WTC11 (cell line): Measurements from ENCODE around the gene NOL9. TPM values are rescaled to one million over a fixed set of nuclear protein-coding genes. Genes with fewer than 3 reads are reported as not detected.
"Not testable (repeated sequence)": the region's sequence is repeated elsewhere in the genome, so short reads cannot be mapped to it uniquely, and the experiment has no call there.

ENCODE experiments used
- ATAC-seq: fragments of 200-7000 bp; cut with Tn5 transposase; 2 replicates; pipeline ENCODE4 v1.10.0; 2021; ENCODE audit warnings: mild to moderate bottlenecking, moderate library complexity
- CTCF ChIA-PET: fragments of 300-600 bp; sonication (Branson Sonifier 250); formaldehyde crosslinking; loops from one replicate; lab custom pipeline; 2021; ENCODE audit warnings: antibody characterized with exemption; lab: Charles Lee
- POLR2A ChIA-PET: fragments of 350-600 bp; sonication (Branson Sonifier 250); formaldehyde crosslinking; loops from one replicate; lab custom pipeline; 2021; ENCODE audit warnings: antibody characterized with exemption; lab: Charles Lee
- DNase-seq: peaks from one replicate; pipeline ENCODE4 v3.0.0; 2021; ENCODE audit warnings: low spot score
- H3K27ac Mint-ChIP-seq: 2 replicates; pipeline ENCODE4 v1.8.0; 2021; ENCODE audit warnings: mixed read lengths
- H3K27me3 Mint-ChIP-seq: 2 replicates; pipeline ENCODE4 v1.8.0; 2021; ENCODE audit warnings: low read depth, mild to moderate bottlenecking, moderate library complexity, mixed read lengths
- H3K36me3 Mint-ChIP-seq: 2 replicates; pipeline ENCODE4 v1.8.0; 2021; ENCODE audit warnings: mixed read lengths
- H3K4me1 Mint-ChIP-seq: 2 replicates; pipeline ENCODE4 v1.8.0; 2022; ENCODE audit warnings: mixed read lengths
- H3K4me3 Mint-ChIP-seq: 2 replicates; pipeline ENCODE4 v1.8.0; 2021; ENCODE audit warnings: mild to moderate bottlenecking, moderate library complexity, mixed read lengths
- H3K9me3 Mint-ChIP-seq: 2 replicates; pipeline ENCODE4 v1.8.0; 2021; ENCODE audit warnings: mixed read lengths
- ESRRA ChIP-seq: sonication (generic); formaldehyde crosslinking; IDR thresholded peaks from 2 replicates; pipeline ENCODE4 v1.8.1; 2022; ENCODE audit warnings: mild to moderate bottlenecking, missing genetic modification reagents, borderline replicate concordance
- FOXJ3 ChIP-seq: sonication (generic); formaldehyde crosslinking; IDR thresholded peaks from 2 replicates; pipeline ENCODE4 v1.9.0; 2021; ENCODE audit warnings: missing genetic modification reagents, mild to moderate bottlenecking, borderline replicate concordance
- FOXP4 ChIP-seq: sonication (generic); formaldehyde crosslinking; IDR thresholded peaks from 2 replicates; pipeline ENCODE4 v1.8.0; 2022; ENCODE audit warnings: mild to moderate bottlenecking, missing genetic modification reagents
- MYBL2 ChIP-seq: sonication (generic); formaldehyde crosslinking; IDR thresholded peaks from 2 replicates; pipeline ENCODE4 v1.8.1; 2023; ENCODE audit warnings: mild to moderate bottlenecking, moderate library complexity, missing genetic modification reagents
- NFATC4 ChIP-seq: fragments of 250-450 bp; sonication (Bioruptor Pico); IDR thresholded peaks from 2 replicates; pipeline ENCODE4 v1.9.0; 2021; ENCODE audit warnings: mild to moderate bottlenecking
- NFE2L1 ChIP-seq: sonication (generic); formaldehyde crosslinking; IDR thresholded peaks from 2 replicates; pipeline ENCODE4 v1.8.1; 2023; ENCODE audit warnings: missing genetic modification reagents
- NR1H2 ChIP-seq: sonication (generic); formaldehyde crosslinking; IDR thresholded peaks from 2 replicates; pipeline ENCODE4 v1.9.0; 2021; ENCODE audit warnings: mild to moderate bottlenecking, moderate library complexity, missing genetic modification reagents
- NR2C2 ChIP-seq: sonication (generic); formaldehyde crosslinking; IDR thresholded peaks from 2 replicates; pipeline ENCODE4 v1.8.0; 2022; ENCODE audit warnings: mild to moderate bottlenecking, missing genetic modification reagents
- PRRX2 ChIP-seq: fragments of 250-450 bp; sonication (Bioruptor Pico); IDR thresholded peaks from 2 replicates; pipeline ENCODE4 v1.8.0; 2021; ENCODE audit warnings: mild to moderate bottlenecking
- SMAD4 ChIP-seq: sonication (generic); formaldehyde crosslinking; IDR thresholded peaks from 2 replicates; pipeline ENCODE4 v1.8.0; 2022; ENCODE audit warnings: mild to moderate bottlenecking, missing genetic modification reagents
- SP1 ChIP-seq: sonication (generic); formaldehyde crosslinking; conservative IDR thresholded peaks from 2 replicates; pipeline ENCODE4 v1.8.1; 2022; ENCODE audit warnings: missing genetic modification reagents
- ZNF219 ChIP-seq: sonication (generic); formaldehyde crosslinking; IDR thresholded peaks from 2 replicates; pipeline ENCODE4 v1.8.0; 2023; ENCODE audit warnings: missing genetic modification reagents, mild to moderate bottlenecking, borderline replicate concordance
- ZNF317 ChIP-seq: sonication (generic); formaldehyde crosslinking; IDR thresholded peaks from 2 replicates; pipeline ENCODE4 v1.8.1; 2023; ENCODE audit warnings: low read depth, mild to moderate bottlenecking, moderate library complexity, missing genetic modification reagents, borderline replicate concordance
- ZNF512 ChIP-seq: sonication (generic); formaldehyde crosslinking; IDR thresholded peaks from 2 replicates; pipeline ENCODE4 v1.8.1; 2022; ENCODE audit warnings: missing genetic modification reagents, borderline replicate concordance
- ZNF532 ChIP-seq: fragments of 250-450 bp; sonication (Bioruptor Pico); IDR thresholded peaks from 2 replicates; pipeline ENCODE4 v1.9.0; 2021; ENCODE audit warnings: mild to moderate bottlenecking, borderline replicate concordance
- total RNA-seq: library from RNA; stranded (reverse); gene quantifications from 3 replicates; pipeline ENCODE4 v1.2.3, GENCODE V29; 2021
- TF ChIP-seq, protein P1 (sequence below): sonication (generic); formaldehyde crosslinking; IDR thresholded peaks from 2 replicates; pipeline ENCODE4 v1.8.0; 2022; ENCODE audit warnings: mild to moderate bottlenecking, missing genetic modification reagents
- TF ChIP-seq, protein P2 (sequence below): sonication (generic); formaldehyde crosslinking; conservative IDR thresholded peaks from 2 replicates; pipeline ENCODE4 v1.8.1; 2022; ENCODE audit warnings: mild to moderate bottlenecking, missing genetic modification reagents

Gene NOL9
- total RNA-seq, 1 experiment from 2014 or later, result 37.4 TPM

GRCh38 chr1:6560267-6560666 lies 6.0 kb upstream of the NOL9 start:
- ChIA-PET CTCF (interaction anchor here (0.8 kb wide), 1 partner anchor 86 kb away, joined by 4 read pairs; no protein-coding TSS in a partner anchor), POLR2A (no interaction called here)
- Mint-ChIP-seq H3K27ac (no peak overlapping the region), H3K9me3 (peaks cover 5% of the 10 kb centered on the region), H3K4me1 (no peaks in the 10 kb centered on the region), H3K27me3 (peaks cover 6% of the 10 kb centered on the region; the same call in 1 of the 2 replicates), H3K4me3 (no peak overlapping the region), H3K36me3 (no peaks in the 10 kb centered on the region)
- TF ChIP-seq ZNF532 (CRISPR knock-in tag) (no peak), ZNF317 (CRISPR knock-in tag) (no peak), SP1 (CRISPR knock-in tag) (no peak), FOXP4 (no peak), ZNF219 (no peak), SMAD4 (CRISPR knock-in tag) (no peak), ZNF512 (CRISPR knock-in tag) (no peak), NR2C2 (CRISPR knock-in tag) (no peak), ESRRA (CRISPR knock-in tag) (no peak), FOXJ3 (CRISPR knock-in tag) (no peak), NFE2L1 (CRISPR knock-in tag) (no peak), NFATC4 (CRISPR knock-in tag) (no peak), MYBL2 (CRISPR knock-in tag) (no peak), NR1H2 (CRISPR knock-in tag) (no peak), PRRX2 (CRISPR knock-in tag) (no peak)
- TF ChIP-seq, protein P1, sequence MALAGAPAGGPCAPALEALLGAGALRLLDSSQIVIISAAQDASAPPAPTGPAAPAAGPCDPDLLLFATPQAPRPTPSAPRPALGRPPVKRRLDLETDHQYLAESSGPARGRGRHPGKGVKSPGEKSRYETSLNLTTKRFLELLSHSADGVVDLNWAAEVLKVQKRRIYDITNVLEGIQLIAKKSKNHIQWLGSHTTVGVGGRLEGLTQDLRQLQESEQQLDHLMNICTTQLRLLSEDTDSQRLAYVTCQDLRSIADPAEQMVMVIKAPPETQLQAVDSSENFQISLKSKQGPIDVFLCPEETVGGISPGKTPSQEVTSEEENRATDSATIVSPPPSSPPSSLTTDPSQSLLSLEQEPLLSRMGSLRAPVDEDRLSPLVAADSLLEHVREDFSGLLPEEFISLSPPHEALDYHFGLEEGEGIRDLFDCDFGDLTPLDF (CRISPR knock-in tag), result no peak
- TF ChIP-seq, protein P2, sequence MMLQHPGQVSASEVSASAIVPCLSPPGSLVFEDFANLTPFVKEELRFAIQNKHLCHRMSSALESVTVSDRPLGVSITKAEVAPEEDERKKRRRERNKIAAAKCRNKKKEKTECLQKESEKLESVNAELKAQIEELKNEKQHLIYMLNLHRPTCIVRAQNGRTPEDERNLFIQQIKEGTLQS (CRISPR knock-in tag), result no peak
- no peak for ATAC-seq
- no peak for DNase-seq

GRCh38 chr1:6559161-6559560 lies 4.8 kb upstream of the NOL9 start:
- not testable (repeated sequence) for H3K9me3 Mint-ChIP-seq, H3K27ac Mint-ChIP-seq, H3K4me3 Mint-ChIP-seq, ATAC-seq, H3K36me3 Mint-ChIP-seq, H3K27me3 Mint-ChIP-seq, H3K4me1 Mint-ChIP-seq, DNase-seq
- ChIA-PET CTCF (interaction anchor here (0.7 kb wide), 1 partner anchor 76 kb away, joined by 3 read pairs; no protein-coding TSS in a partner anchor), POLR2A (interaction anchor here (0.7 kb wide), 1 partner anchor 21 kb away, joined by 3 read pairs; the partner anchor contains the start of gene ZBTB48)
